ENCODE data around the gene COX6A1. TPM values are rescaled to one million over a fixed set of nuclear protein-coding genes. Genes with fewer than 3 reads are reported as not detected.

COX6A1 gene
- total RNA-seq, 2 donors from 2014 or later: 887 to 1,081 TPM

GRCh38 chr12:120428597-120429229 is 9.2 kb upstream of the COX6A1 start:
- Histone ChIP-seq H3K27ac (no peak overlapping the region), H3K4me1 (no peaks in the 10 kb centered on the region), H3K36me3 (no peaks in the 10 kb centered on the region), H3K4me3 (no peak overlapping the region), H3K9me3 (no peaks in the 10 kb centered on the region), H3K9ac (ENCODE audit: low read depth in 2 of 2, low read length in 2 of 2) (no peak overlapping the region), H3K27me3 (no peaks in the 10 kb centered on the region)
- intact Hi-C loops (cut with DNase I): loop anchor here (2.0 kb wide), 1 partner anchor 70 kb away; no protein-coding TSS in a partner anchor
- DNase-seq: peak; percentile 30
- no peak for TF ChIP-seq CTCF (IDR thresholded peaks at IDR 0.05)

- no peak for TF ChIP-seq CTCF (IDR thresholded peaks at IDR 0.05)
- Histone ChIP-seq H3K9ac (ENCODE audit: low read depth in 2 of 2, low read length in 2 of 2) (no peak overlapping the region), H3K27ac (no peak overlapping the region), H3K36me3 (no peaks in the 10 kb centered on the region), H3K4me1 (no peaks in the 10 kb centered on the region), H3K4me3 (no peak overlapping the region), H3K9me3 (no peaks in the 10 kb centered on the region), H3K27me3 (no peaks in the 10 kb centered on the region)
- intact Hi-C loops (cut with DNase I): loop anchor here (2.0 kb wide), 1 partner anchor 71 kb away; no protein-coding TSS in a partner anchor
- no peak for DNase-seq
Observed at GRCh38 chr12:120429368-120429767, 8.5 kb upstream of the COX6A1 start.

- no peak for DNase-seq
- H3K27me3 ChIP-seq: no peaks in the 10 kb centered on the region
- H3K4me1 ChIP-seq: no peaks in the 10 kb centered on the region
- H3K36me3 ChIP-seq: no peaks in the 10 kb centered on the region
- H3K4me3 ChIP-seq: no peak overlapping the region
- intact Hi-C loops (cut with DNase I): no loop called here
- H3K9ac ChIP-seq (ENCODE audit: low read depth in 2 of 2, low read length in 2 of 2): no peak overlapping the region
- no peak for TF ChIP-seq CTCF (IDR thresholded peaks at IDR 0.05)
- H3K27ac ChIP-seq: no peak overlapping the region
- H3K9me3 ChIP-seq: no peaks in the 10 kb centered on the region
Observed at GRCh38 chr12:120432772-120433525, 5.0 kb upstream of the COX6A1 start.

- Histone ChIP-seq H3K4me1 (peaks cover 7% of the 10 kb centered on the region), H3K27me3 (no peaks in the 10 kb centered on the region), H3K36me3 (peaks cover 6% of the 10 kb centered on the region), H3K9me3 (no peaks in the 10 kb centered on the region), H3K4me3 (peak overlapping the region; percentile 72), H3K27ac (peak overlapping the region; percentile 70), H3K9ac (ENCODE audit: low read depth in 2 of 2, low read length in 2 of 2) (peak overlapping the region; percentile 68 to 94)
- no peak for DNase-seq
- intact Hi-C loops (cut with DNase I): no loop called here
- TF ChIP-seq CTCF (IDR thresholded peaks at IDR 0.05): no peak
Observed at GRCh38 chr12:120438495-120439198, 734 bp downstream of the COX6A1 start.

- intact Hi-C loops (cut with DNase I): loop anchor here (10.0 kb wide), 1 partner anchor 135 kb away; no protein-coding TSS in a partner anchor
Observed at GRCh38 chr12:120439646-120440247, 1.8 kb downstream of the COX6A1 start.

More at GRCh38 chr12:120439646-120440247, 1.8 kb downstream of the COX6A1 start:
- no peak overlapping the region for H3K4me3 ChIP-seq
- no peak overlapping the region for H3K27ac ChIP-seq
- peak; percentile 59 for TF ChIP-seq CTCF (IDR thresholded peaks at IDR 0.05)
- no peak overlapping the region for H3K9ac ChIP-seq (ENCODE audit: low read depth in 2 of 2, low read length in 2 of 2)
- H3K36me3 ChIP-seq: peaks cover 6% of the 10 kb centered on the region
- DNase-seq: peak; percentile 63
- no peaks in the 10 kb centered on the region for H3K9me3 ChIP-seq
- H3K27me3 ChIP-seq: no peaks in the 10 kb centered on the region
- peaks cover 7% of the 10 kb centered on the region for H3K4me1 ChIP-seq

Data from colonic mucosa (tissue), 4 donors.